ENCODE measurements around the gene PLXDC2. TPM values are rescaled to one million over a fixed set of nuclear protein-coding genes. Genes with fewer than 3 reads are reported as not detected.
A peak's percentile ranks its signal among the peaks of the same experiment; 100 is the strongest.

PLXDC2 gene
- total and polyA plus RNA-seq, 2 experiments from 2014 or later, result 10.3 to 22.6 TPM

DNA sequence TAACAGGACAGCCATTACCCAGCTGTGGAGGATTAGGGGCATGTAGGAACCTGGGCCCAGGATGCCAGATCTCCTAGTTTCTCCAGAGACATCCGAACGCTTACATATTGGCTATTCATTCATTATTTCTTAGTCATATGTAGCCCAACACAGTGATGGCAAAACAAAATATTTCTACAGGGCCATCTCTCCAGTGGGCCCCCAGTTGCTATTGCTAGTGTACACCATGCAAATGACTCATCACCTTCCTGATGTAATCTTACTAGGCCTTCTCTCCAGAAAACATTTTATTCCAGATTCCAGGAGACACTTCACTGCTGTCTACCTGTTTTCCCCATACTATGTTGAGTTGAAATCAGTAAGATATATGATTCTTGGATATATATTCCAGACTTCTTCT lies 201.7 kb downstream of the PLXDC2 start:
- H3K9me3 ChIP-seq (ENCODE audit: low read depth), result no peaks in the 10 kb centered on the region
- no peak overlapping the region for H3K27ac ChIP-seq
- H3K36me3 ChIP-seq, result no peaks in the 10 kb centered on the region
- no peak overlapping the region for H3K4me3 ChIP-seq
- no peaks in the 10 kb centered on the region for H3K27me3 ChIP-seq
- TF ChIP-seq, protein P1, sequence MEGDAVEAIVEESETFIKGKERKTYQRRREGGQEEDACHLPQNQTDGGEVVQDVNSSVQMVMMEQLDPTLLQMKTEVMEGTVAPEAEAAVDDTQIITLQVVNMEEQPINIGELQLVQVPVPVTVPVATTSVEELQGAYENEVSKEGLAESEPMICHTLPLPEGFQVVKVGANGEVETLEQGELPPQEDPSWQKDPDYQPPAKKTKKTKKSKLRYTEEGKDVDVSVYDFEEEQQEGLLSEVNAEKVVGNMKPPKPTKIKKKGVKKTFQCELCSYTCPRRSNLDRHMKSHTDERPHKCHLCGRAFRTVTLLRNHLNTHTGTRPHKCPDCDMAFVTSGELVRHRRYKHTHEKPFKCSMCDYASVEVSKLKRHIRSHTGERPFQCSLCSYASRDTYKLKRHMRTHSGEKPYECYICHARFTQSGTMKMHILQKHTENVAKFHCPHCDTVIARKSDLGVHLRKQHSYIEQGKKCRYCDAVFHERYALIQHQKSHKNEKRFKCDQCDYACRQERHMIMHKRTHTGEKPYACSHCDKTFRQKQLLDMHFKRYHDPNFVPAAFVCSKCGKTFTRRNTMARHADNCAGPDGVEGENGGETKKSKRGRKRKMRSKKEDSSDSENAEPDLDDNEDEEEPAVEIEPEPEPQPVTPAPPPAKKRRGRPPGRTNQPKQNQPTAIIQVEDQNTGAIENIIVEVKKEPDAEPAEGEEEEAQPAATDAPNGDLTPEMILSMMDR (IDR thresholded peaks at IDR 0.05; ENCODE audit: low read depth, low read length), result no peak
- DNase-seq (ENCODE audit: low read depth in 1 of 2, low spot score in 1 of 2), result peak in 1 of 2 donors; percentile 28
- no peaks in the 10 kb centered on the region for H3K4me1 ChIP-seq (ENCODE audit: low read depth)

DNA sequence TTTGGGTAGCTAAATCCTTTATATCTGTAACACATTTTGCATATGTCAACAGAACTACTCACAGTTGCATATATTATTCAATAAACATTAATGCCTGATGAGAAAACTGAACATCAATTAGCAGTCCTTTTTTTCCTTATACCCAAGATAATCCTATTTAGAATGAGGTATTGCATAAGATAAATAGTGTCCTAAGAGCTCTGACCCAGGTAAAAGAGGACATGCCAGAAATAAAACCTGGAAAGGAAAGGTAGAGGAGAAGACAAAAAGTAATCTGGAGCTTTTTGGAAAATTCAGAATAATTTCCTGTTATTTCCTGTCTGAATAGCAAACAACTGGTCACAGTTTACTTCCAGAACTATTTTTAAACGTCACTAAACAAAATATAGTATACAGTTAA lies 204.4 kb downstream of the PLXDC2 start:
- TF ChIP-seq, protein P1 (IDR thresholded peaks at IDR 0.05; ENCODE audit: low read depth, low read length), result no peak
- Histone ChIP-seq H3K36me3 (no peaks in the 10 kb centered on the region), H3K27me3 (no peaks in the 10 kb centered on the region), H3K27ac (no peak overlapping the region), H3K9me3 (ENCODE audit: low read depth) (no peaks in the 10 kb centered on the region), H3K4me3 (no peak overlapping the region), H3K4me1 (ENCODE audit: low read depth) (no peaks in the 10 kb centered on the region)
- no peak for DNase-seq (ENCODE audit: low read depth in 1 of 2, low spot score in 1 of 2)

DNA sequence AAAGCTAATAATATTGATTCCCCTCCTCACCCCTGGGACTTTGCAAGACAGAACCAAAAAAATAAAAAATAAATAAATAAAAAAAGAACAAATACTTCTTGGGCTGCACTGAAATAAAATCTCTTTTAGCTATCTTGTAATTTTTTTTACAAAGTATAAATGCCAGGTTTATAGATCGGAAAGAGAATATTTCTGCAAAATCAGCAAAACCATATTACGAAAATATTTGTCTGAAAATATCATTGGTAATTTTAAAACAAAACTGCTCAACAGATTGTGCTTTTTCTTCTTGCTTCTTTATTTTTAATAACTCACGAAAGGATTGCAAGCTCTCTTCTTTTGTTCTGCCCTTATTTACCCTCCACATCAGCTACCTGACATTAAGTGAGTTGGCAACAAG lies 213.3 kb downstream of the PLXDC2 start:
- no peaks in the 10 kb centered on the region for H3K27me3 ChIP-seq
- H3K27ac ChIP-seq, result no peak overlapping the region
- DNase-seq (ENCODE audit: low read depth in 1 of 2, low spot score in 1 of 2), result no peak
- no peaks in the 10 kb centered on the region for H3K9me3 ChIP-seq (ENCODE audit: low read depth)
- no peaks in the 10 kb centered on the region for H3K36me3 ChIP-seq
- H3K4me3 ChIP-seq, result no peak overlapping the region
- no peaks in the 10 kb centered on the region for H3K4me1 ChIP-seq (ENCODE audit: low read depth)
- TF ChIP-seq, protein P1 (IDR thresholded peaks at IDR 0.05; ENCODE audit: low read depth, low read length), result no peak

DNA sequence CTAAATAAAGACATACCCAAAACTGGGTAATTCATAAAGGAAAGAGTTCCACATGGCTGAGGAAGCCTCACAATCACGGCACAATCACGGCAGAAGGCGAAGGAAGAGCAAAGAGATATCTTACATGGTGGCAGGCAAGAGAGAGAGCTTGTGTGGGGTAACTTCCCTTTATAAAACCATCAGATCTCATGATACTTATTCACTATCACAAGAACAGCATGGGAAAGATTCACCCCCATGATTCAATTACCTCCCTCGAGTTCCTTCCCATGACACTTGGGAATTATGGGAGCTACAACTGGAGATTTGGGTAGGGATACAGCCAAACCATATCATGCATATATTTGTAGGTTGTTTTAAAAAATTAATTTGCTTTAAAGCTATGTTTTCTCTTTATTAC lies 217.2 kb downstream of the PLXDC2 start:
- no peak overlapping the region for H3K27ac ChIP-seq
- no peaks in the 10 kb centered on the region for H3K27me3 ChIP-seq
- H3K36me3 ChIP-seq, result no peaks in the 10 kb centered on the region
- DNase-seq (ENCODE audit: low read depth in 1 of 2, low spot score in 1 of 2), result no peak
- no peaks in the 10 kb centered on the region for H3K4me1 ChIP-seq (ENCODE audit: low read depth)
- TF ChIP-seq, protein P1 (IDR thresholded peaks at IDR 0.05; ENCODE audit: low read depth, low read length), result no peak
- no peak overlapping the region for H3K4me3 ChIP-seq
- H3K9me3 ChIP-seq (ENCODE audit: low read depth), result no peaks in the 10 kb centered on the region

DNA sequence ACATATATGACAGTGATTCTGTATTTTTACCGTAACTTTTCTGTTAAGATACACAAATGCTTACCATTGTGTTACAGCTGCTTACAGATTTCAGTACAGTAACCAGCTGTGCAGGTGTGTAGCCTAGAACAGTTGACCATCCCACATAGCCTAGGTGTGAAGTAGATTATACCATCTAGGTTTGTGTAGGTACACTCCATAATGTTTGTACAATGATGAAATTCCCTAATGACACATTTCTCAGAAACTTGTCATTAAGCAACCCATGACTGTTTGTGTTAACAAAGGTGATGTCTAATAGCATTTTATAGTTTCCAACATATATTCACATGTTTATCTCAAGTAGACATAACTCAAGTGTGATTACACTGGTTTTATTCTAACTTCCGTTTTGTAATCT lies 218.5 kb downstream of the PLXDC2 start:
- TF ChIP-seq, protein P1 (IDR thresholded peaks at IDR 0.05; ENCODE audit: low read depth, low read length), result no peak
- no peaks in the 10 kb centered on the region for H3K36me3 ChIP-seq
- no peak overlapping the region for H3K27ac ChIP-seq
- H3K27me3 ChIP-seq, result no peaks in the 10 kb centered on the region
- H3K9me3 ChIP-seq (ENCODE audit: low read depth), result no peaks in the 10 kb centered on the region
- no peak for DNase-seq (ENCODE audit: low read depth in 1 of 2, low spot score in 1 of 2)
- H3K4me1 ChIP-seq (ENCODE audit: low read depth), result no peaks in the 10 kb centered on the region
- H3K4me3 ChIP-seq, result no peak overlapping the region

DNA sequence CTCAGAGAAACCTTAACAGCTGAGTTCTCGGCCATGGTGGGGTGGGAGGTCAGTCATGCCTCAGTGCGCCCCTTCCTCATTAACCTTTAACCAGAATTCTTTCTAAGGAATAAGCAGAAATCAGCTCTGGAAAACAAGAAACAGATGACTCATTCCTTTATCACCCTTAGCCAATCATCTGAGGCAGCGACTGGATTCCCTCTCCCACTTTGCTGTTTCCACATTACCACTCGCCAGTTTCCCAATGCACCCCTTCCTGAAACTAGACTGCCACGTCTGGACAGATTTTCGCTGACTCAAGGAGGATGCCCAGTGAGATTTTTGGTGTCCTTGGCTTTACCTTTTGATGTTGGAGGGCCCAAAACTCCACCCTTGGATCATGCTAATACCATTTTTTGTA lies 223.8 kb downstream of the PLXDC2 start:
- no peaks in the 10 kb centered on the region for H3K4me1 ChIP-seq (ENCODE audit: low read depth)
- DNase-seq (ENCODE audit: low read depth in 1 of 2, low spot score in 1 of 2), result peak in 1 of 2 donors; percentile 79
- no peak overlapping the region for H3K27ac ChIP-seq
- H3K9me3 ChIP-seq (ENCODE audit: low read depth), result no peaks in the 10 kb centered on the region
- no peak overlapping the region for H3K4me3 ChIP-seq
- H3K36me3 ChIP-seq, result no peaks in the 10 kb centered on the region
- TF ChIP-seq, protein P1 (IDR thresholded peaks at IDR 0.05; ENCODE audit: low read depth, low read length), result no peak
- no peaks in the 10 kb centered on the region for H3K27me3 ChIP-seq
